SIG-M5 (cell line): Measurements from ENCODE around the gene OR2B6.

Experiments
- DNase-seq: peaks from one replicate; lab custom pipeline; 2025; lab: John Stamatoyannopoulos, UW

OR2B6 gene

GRCh38 chr6:28000351-28001045 is 43.5 kb downstream of the OR2B6 start:
- DNase-seq, result no peak

GRCh38 chr6:28001351-28001750 is 44.3 kb downstream of the OR2B6 start:
- no peak for DNase-seq

DNA sequence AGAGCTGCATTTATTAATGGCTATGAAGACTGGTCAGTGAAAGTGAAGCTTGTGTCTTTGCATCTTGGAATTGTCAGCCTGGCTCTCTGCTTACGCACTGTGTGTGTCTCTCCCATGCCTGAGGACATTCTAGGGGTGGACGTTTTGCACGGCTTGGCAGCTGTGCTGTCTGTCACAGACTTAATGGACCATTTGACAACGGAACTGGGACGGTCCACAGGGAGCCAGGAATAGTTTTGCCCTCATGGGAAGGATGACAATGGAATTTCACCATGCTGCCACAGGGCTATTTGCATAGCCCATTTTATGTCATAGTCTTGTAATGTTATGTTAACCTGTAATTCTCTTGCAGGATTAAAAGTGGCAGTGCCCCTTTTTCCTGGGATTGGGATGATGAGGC is 44.7 kb downstream of the OR2B6 start:
- no peak for DNase-seq

DNA sequence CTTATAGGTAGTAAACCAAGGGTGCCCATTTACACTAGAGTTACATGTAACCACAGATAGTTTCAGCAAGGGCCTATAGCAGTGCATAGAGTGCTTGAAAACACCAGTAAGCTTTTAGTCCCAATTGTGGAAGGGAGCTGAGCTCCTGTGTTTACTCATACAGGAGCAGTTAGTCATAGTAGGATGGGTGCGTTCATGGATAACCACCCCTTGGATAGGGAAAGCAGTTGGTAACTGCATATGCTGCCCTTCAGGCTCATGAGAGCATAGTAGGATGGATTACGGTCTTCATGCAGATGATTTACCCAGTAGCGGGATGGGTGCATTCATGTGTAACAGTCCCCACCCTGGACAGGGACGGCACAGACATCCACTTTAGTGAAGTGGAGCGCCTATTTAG is 45.1 kb downstream of the OR2B6 start:
- no peak for DNase-seq

DNA sequence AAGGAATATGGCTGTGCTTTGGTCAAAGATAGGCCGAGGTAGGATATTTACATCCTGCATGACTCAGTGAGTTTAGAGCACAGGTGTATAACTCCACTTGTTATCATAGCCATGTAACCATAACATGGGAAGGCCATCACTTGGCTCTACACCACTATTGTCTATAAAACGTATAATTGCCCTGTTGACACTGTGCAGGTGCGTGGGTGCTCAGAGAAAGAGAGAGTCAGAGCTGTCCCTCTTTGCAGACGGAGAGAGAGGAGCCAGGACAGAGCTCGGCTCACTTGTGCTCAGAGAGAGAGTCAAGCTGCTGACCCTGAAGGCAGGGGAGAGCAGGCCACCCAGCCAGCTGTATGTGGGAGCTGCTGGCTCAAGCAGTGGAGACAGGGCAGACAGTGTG is 46.0 kb downstream of the OR2B6 start:
- DNase-seq, result no peak

DNA sequence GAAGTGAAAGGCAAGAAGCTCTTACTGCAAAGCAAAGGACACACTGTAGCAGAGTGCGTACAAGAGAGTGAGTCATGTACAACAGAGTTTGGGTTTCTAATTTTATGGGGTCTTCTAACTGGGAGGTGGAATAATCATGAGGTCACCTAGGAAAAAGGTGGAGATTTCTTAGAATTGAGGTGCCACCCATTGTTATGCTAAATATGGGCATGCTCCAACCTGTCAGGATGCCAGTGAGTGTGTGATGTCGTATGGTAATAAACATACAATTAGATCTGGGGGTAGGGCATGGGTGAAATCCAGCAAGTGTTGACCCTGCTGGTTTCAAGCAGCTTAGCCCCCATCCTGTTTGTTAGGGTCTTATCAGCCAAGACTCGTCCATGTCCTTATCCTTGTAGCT is 46.6 kb downstream of the OR2B6 start:
- no peak for DNase-seq

GRCh38 chr6:28004350-28005151 is 47.5 kb downstream of the OR2B6 start:
- DNase-seq, result no peak

DNA sequence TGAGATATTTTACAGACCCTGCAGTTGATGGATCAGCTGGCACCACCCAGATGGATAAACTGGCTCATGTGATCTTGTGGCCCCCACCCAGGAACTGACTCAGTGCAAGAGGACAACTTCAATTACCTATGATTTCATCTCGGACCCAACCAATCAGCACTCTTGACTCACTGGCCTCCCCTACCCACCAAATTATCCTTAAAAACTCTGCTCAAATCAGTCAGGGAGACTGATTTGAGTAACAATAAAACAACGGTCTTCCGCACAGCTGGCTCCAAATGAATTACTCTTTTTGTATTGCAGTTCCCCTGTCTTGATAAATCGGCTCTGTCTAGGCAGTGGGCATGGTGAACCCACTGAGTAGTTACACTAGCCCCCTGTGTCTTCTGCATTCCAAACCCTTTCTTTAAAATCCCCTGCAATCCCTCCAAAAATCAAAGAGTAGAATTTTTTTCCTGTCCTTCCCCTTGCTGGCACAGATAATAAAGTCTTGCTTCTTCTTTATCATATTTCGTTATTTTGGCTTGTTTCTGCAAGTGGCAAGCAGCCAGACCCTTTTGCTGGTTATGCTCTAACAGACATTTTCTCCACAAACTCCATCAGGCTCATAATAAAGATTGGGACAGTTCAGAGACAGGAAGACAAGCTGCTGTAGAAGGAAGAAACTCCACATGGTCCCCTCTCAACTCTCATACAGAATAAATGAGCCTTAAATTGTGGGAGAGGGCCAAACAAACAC is 48.3 kb downstream of the OR2B6 start:
- DNase-seq, result no peak

GRCh38 chr6:28005975-28006374 is 48.9 kb downstream of the OR2B6 start:
- no peak for DNase-seq
